Kidney (tissue), 14 donors: ENCODE results near the gene MYO1D. TPM values are rescaled to one million over a fixed set of nuclear protein-coding genes. Genes with fewer than 3 reads are reported as not detected.

Source experiments
- DNase-seq, 5 donors: peaks; one replicate each; pipeline ENCODE4 v3.0.0-alpha.2; 2013 to 2020
- FAIRE-seq: peaks from 2 replicates; lab custom pipeline; 2012; peaks lifted over from hg19 to GRCh38; lab: Jason Lieb, UNC
- H3K27ac ChIP-seq, 2 donors: one replicate each; pipeline ENCODE4 v1.7.0; 2013; ENCODE audit warnings: low read depth in 2 of 2, low read length in 2 of 2, inconsistent platforms in 1 of 2
- H3K27me3 ChIP-seq: one replicate; pipeline ENCODE4 v1.7.1; 2013; ENCODE audit warnings: low read length, inconsistent platforms; ENCODE audit not compliant: control insufficient read depth, insufficient read depth
- H3K36me3 ChIP-seq, 3 donors: one replicate each; pipeline versions ENCODE4 v1.7.0 to v1.7.1; 2013; ENCODE audit warnings: low read length in 3 of 3, control low read depth in 1 of 3, inconsistent platforms in 1 of 3; ENCODE audit not compliant: insufficient read depth in 3 of 3, control insufficient read depth in 2 of 3
- H3K4me1 ChIP-seq, 3 donors: one replicate each; pipeline versions ENCODE4 v1.7.0 to v1.7.1; 2013; ENCODE audit warnings: low read length in 3 of 3, inconsistent platforms in 1 of 3, low read depth in 1 of 3; ENCODE audit not compliant: control insufficient read depth in 2 of 3, insufficient read depth in 2 of 3
- H3K4me3 ChIP-seq, 3 donors: one replicate each; pipeline versions ENCODE4 v1.7.0 to v1.8.1; 2013; ENCODE audit warnings: low read length in 3 of 3, control low read depth in 1 of 3, inconsistent platforms in 1 of 3
- H3K9ac ChIP-seq, 3 donors: one replicate each; pipeline versions ENCODE4 v1.7.0 to v1.7.1; 2013; ENCODE audit warnings: low read length in 3 of 3, control low read depth in 1 of 3, inconsistent platforms in 1 of 3
- H3K9me3 ChIP-seq, 3 donors: one replicate each; pipeline versions ENCODE4 v1.7.0 to v1.7.1; 2013; ENCODE audit warnings: low read length in 3 of 3, control low read depth in 1 of 3, inconsistent platforms in 1 of 3; ENCODE audit not compliant: control insufficient read depth in 2 of 3, insufficient read depth in 1 of 3
- intact Hi-C: fragments of 100-400 bp; cut with DNase I; formaldehyde crosslinking; loops from one replicate; pipeline ENCODE4 v1.11.1; 2022
- polyA plus RNA-seq: library from polyadenylated mRNA; stranded (reverse); fragments of 350-450 nt; fragmentation: Illumina TruSeq; extraction: RNeasy Lipid Tissue Mini Kit (QIAGEN cat#74804); gene quantifications from one replicate; pipeline ENCODE4 v1.2.3, GENCODE V29; 2014; ENCODE audit warnings: low read depth, low replicate concordance; ENCODE audit not compliant: insufficient read depth
- total RNA-seq: library from RNA; stranded (reverse); fragmentation: NEBNext Ultra II Directional; extraction: Animal tissue kit (Norgen Biotek cat#: 25700); gene quantifications from one replicate; pipeline ENCODE4 v1.2.1, GENCODE V29; 2021
- TF ChIP-seq, protein P1 (sequence below): IDR thresholded peaks from 3 replicates; pipeline ENCODE4 v1.5.1; 2012; ENCODE audit warnings: mild to moderate bottlenecking, moderate library complexity, borderline replicate concordance; ENCODE audit not compliant: insufficient read depth; ENCODE audit errors: extremely low read depth
- donor health status: control.
- donor health status: control.
- donor health status: control.
- donor health status: control.
- donor health status: control.
- donor health status: DM: yes; HTN: yes; CAD: no.
- donor health status: Normal renal cell carcinoma (clear cell type).

The MYO1D gene
- total and polyA plus RNA-seq, 2 donors from 2014 or later, result 21.1 to 99.9 TPM

DNA sequence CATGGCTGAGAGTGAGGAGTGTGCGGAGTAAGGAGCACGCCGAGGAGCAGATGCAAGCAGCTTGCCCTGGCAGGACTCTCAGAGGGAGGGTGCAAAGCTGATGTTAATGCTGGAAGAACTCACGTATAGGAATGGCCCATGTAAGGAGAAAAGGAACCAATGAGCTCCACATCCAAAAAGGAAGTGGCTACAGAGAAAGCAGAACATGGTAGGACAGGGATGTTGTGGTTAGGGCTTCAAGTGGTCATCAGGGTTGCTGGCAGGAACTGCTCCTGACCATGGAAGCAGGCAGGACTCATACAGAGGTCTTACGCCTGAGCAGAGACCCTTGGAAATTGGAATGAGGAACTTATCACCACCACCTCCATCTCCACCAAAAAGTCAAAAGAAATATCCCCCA, 5.2 kb downstream of the MYO1D start:
- H3K27me3 ChIP-seq, result no peaks in the 10 kb centered on the region
- FAIRE-seq, result no peak
- no peaks in the 10 kb centered on the region for H3K36me3 ChIP-seq
- peaks cover 0 to 7% (median 0%) of the 10 kb centered on the region in 3 donors for H3K4me1 ChIP-seq
- no peak overlapping the region for H3K27ac ChIP-seq
- H3K9me3 ChIP-seq, result no peaks in the 10 kb centered on the region
- intact Hi-C loops, result loop anchor here (10.0 kb wide), 1 partner anchor 87 kb away; no protein-coding TSS in a partner anchor
- TF ChIP-seq, protein P1, sequence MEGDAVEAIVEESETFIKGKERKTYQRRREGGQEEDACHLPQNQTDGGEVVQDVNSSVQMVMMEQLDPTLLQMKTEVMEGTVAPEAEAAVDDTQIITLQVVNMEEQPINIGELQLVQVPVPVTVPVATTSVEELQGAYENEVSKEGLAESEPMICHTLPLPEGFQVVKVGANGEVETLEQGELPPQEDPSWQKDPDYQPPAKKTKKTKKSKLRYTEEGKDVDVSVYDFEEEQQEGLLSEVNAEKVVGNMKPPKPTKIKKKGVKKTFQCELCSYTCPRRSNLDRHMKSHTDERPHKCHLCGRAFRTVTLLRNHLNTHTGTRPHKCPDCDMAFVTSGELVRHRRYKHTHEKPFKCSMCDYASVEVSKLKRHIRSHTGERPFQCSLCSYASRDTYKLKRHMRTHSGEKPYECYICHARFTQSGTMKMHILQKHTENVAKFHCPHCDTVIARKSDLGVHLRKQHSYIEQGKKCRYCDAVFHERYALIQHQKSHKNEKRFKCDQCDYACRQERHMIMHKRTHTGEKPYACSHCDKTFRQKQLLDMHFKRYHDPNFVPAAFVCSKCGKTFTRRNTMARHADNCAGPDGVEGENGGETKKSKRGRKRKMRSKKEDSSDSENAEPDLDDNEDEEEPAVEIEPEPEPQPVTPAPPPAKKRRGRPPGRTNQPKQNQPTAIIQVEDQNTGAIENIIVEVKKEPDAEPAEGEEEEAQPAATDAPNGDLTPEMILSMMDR, result no peak
- no peak for DNase-seq
- no peak overlapping the region for H3K9ac ChIP-seq
- no peak overlapping the region for H3K4me3 ChIP-seq

DNA sequence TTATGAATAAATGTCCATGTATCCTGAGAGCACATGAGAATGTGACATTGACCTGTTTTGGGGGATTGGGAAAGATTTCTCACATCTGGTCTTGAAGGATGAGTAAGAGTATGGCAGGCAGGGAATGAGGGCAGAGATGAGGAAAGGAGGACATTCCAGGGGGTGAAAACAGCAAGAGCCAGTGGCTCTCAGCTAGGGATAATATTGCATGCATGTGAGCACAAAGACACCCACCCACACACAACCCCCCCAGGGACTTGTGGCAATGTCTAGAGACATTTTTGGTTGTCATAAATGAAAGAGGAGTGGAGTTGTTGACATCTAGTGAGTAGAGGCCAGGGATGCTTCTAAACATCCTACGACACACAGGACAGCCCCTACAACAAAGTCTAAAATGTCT, 6.0 kb downstream of the MYO1D start:
- FAIRE-seq, result no peak
- Histone ChIP-seq H3K9ac (no peak overlapping the region), H3K4me1 (peaks cover 0 to 7% (median 0%) of the 10 kb centered on the region in 3 donors), H3K36me3 (no peaks in the 10 kb centered on the region), H3K27ac (no peak overlapping the region), H3K27me3 (no peaks in the 10 kb centered on the region), H3K9me3 (no peaks in the 10 kb centered on the region), H3K4me3 (no peak overlapping the region)
- intact Hi-C loops, result loop anchor here (10.0 kb wide), 1 partner anchor 86 kb away; no protein-coding TSS in a partner anchor
- no peak for DNase-seq
- TF ChIP-seq, protein P1, result no peak

DNA sequence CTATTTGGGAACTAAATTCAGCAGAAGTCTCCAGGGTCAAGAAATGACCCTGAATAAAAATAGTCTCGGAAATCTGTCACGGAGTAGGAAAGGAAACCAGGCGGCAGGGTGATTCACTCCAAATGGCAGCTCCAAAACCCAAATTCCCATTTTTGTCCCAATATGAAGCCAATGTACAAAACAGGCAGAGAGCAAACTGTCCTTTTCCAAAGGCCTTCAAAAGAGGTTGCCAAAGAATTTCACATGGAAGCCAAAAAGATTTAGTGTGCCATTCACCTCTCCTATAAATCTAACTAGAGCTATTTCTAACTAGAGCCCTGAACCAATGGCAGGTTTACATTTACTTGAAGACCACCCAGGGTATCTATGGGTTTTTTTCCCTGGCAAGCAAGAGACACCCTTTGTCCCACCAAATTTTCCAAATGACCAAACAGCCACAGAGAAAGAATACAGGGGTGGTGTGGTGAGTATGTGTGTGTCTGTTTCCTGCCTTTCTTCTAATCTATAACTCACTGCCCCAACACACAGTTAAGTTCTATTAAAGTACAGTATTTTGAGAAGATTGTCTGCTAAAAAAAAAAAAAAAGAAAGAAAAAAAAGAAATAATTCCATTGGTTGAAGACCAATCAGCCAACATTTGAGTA, 6.8 kb downstream of the MYO1D start:
- intact Hi-C loops, result loop anchor here (10.0 kb wide), 1 partner anchor 85 kb away; no protein-coding TSS in a partner anchor
- FAIRE-seq, result no peak
- H3K9ac ChIP-seq, result no peak overlapping the region

More for the DNA sequence above, 6.8 kb downstream of the MYO1D start:
- Histone ChIP-seq H3K36me3 (no peaks in the 10 kb centered on the region), H3K4me3 (no peak overlapping the region), H3K4me1 (peaks cover 0 to 7% (median 0%) of the 10 kb centered on the region in 3 donors), H3K27ac (peak overlapping the region in 1 of 2 donors; percentile 72), H3K27me3 (no peaks in the 10 kb centered on the region), H3K9me3 (no peaks in the 10 kb centered on the region)
- DNase-seq, result peak in 2 of 5 donors; percentile 39 to 68
- TF ChIP-seq, protein P1, result no peak
